Ishikawa (cell line): ENCODE results near the gene CHAC1.
A peak's percentile ranks its signal among the peaks of the same experiment; 100 is the strongest.

ENCODE experiments used
- CEBPB ChIP-seq: IDR thresholded peaks from 2 replicates; pipeline ENCODE4 v1.6.1; 2012
- NFIC ChIP-seq: IDR thresholded peaks from 2 replicates; pipeline ENCODE4 v1.6.1; 2012
- TAF1 ChIP-seq: IDR thresholded peaks from 2 replicates; pipeline ENCODE4 v1.6.1; 2012; ENCODE audit warnings: low read depth, mild to moderate bottlenecking
- TF ChIP-seq, protein P1 (sequence below): IDR thresholded peaks from 2 replicates; pipeline ENCODE4 v1.6.1; 2012; ENCODE audit warnings: low read depth, mild to moderate bottlenecking

DNA sequence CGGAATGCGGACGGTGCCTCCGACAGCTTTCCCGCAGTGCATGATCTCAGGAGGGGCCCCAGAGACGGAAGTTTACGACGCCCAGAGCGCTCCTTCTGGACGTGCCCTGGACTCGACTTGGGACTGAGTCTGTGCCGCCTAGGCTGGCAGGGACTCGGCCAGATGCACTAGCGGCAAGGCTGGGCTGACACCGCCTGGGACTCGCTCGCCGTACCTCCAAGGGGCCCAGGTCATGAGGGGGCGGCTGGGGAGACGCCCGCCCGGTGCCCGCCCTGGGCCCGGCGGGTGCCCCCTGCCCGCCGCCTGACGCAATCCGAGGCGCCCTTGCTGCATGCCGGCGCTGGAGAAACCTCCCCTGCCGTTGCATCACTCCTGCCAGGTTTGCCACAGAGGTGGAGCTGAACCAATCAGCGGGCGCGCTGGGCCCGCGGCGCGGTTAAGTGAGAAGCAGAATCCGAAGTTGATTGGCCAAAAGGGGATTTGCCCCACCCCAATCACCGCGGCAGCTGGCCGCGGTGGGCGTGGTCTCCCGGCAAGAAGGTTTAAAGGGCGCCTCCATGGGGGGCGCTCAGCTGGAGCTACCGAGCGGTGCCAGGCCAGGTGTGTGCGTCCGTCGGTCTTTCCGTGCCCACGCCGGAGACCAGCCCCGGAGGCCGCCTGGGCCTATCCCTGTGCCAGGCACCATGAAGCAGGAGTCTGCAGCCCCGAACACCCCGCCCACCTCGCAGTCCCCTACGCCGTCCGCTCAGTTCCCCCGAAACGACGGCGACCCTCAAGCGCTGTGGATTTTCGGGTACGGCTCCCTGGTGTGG is at the start of gene CHAC1:
- TF ChIP-seq NFIC = peak; percentile 69; the same call in 1 of the 2 replicates
- peak; percentile 69 for TF ChIP-seq TAF1
- peak; percentile 98 for TF ChIP-seq CEBPB
- TF ChIP-seq, protein P1, sequence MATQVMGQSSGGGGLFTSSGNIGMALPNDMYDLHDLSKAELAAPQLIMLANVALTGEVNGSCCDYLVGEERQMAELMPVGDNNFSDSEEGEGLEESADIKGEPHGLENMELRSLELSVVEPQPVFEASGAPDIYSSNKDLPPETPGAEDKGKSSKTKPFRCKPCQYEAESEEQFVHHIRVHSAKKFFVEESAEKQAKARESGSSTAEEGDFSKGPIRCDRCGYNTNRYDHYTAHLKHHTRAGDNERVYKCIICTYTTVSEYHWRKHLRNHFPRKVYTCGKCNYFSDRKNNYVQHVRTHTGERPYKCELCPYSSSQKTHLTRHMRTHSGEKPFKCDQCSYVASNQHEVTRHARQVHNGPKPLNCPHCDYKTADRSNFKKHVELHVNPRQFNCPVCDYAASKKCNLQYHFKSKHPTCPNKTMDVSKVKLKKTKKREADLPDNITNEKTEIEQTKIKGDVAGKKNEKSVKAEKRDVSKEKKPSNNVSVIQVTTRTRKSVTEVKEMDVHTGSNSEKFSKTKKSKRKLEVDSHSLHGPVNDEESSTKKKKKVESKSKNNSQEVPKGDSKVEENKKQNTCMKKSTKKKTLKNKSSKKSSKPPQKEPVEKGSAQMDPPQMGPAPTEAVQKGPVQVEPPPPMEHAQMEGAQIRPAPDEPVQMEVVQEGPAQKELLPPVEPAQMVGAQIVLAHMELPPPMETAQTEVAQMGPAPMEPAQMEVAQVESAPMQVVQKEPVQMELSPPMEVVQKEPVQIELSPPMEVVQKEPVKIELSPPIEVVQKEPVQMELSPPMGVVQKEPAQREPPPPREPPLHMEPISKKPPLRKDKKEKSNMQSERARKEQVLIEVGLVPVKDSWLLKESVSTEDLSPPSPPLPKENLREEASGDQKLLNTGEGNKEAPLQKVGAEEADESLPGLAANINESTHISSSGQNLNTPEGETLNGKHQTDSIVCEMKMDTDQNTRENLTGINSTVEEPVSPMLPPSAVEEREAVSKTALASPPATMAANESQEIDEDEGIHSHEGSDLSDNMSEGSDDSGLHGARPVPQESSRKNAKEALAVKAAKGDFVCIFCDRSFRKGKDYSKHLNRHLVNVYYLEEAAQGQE = no peak
